Measurements from ENCODE around the gene XBP1.
"Not testable (repeated sequence)": the region's sequence is repeated elsewhere in the genome, so short reads cannot be mapped to it uniquely, and the experiment has no call there.

XBP1 gene

DNA sequence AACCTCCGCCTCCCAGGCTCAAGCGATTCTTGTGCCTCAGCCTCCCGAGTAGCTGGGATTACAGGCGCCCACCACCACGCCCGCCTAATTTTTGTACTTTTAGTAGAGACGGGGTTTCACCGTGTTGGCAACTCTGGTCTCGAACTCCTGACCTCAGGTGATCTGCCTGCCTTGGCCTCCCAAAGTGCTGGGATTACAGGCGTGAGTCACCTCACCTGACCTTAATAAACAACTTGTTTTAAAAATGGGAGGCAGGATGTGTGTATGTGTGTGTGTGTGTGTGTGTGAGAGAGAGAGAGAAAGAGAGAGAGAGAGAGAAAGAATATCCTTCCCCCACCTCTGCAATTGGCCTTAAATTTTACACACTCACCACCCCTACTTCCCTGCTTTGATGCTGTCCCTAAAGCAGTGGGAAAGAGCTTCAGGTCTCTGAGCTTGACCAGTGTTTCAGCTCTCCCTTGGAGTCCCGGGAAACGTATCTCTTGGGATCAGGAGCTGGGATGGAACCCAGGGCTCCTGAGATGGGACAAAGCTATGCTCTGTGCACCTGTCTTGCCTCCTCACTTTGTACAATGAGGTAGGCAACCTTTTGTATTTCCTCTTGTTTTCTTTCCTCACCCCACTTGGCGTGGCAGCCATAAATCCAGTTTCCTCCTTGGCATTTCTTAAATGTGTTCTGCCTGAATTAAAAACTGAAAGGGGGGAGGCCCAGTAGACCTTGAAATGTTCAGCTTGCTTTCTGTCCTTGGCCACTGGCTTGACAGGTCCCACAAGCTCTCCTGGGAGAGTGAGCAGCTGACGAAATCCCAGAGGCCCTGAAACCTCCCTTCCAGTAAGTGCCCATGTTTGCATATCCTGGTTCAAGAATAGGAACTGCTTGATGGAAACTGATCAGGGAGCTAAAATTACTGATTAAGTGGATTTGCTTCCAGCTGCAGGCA is 17.8 kb upstream of the XBP1 start:
- DNase-seq = no peak

DNA sequence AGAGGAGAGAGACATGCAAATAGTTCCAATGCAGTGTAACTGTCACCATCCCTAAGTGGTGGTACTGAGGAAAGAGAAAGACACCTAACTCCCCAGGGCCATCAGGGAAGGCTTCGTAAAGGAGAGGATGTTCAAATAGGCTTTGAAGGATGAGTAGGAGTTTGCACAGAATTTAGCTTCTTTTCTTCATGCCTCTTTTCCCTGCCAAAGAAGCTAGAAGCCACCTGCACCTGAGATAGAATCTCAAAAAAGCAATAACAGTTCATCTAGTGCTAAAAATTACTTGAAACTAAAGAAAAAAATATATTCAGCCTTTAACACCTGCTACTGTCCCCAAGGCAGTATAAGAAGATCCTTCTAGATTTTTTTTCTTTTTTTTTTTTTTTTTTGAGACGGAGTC is 16.7 kb upstream of the XBP1 start:
- DNase-seq = no peak

DNA sequence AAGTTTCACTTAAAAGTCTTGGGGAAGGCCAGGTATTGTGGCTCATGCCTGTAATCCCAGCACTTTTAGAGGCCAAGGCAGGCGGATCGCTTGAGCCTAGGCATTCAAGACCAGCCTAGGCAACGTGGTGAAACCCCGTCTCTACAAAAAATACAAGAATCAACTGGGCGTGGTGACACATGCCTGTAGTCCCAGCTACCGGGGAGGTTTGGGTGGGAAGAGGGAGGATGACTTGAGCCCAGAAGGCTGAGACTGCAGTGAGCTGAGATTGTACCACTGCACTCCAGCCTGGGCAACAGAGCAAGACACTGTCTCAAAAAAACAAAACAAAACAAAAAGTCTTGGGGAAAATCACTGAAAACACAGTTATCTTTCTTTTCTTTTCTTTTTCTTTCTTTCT is 15.4 kb upstream of the XBP1 start:
- DNase-seq = no peak

DNA sequence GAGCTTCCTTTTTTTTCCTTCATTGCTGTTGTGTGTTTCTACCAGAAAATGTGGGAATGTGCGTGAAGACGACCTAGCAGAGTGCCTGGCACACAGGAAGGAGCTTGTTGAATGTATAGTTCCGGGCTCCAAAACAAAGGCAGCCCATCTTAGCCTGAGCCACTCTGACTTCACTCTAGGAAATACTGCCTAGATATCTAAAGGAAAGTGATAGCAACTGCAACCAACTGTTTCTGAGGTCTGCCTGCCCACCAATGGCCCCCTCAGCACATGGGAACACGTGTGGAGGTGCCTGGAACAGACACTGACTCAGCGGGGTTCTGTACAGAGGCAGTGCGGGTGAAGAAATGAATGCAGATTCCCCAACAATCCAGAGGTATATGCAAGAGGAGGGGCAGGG is 14.7 kb upstream of the XBP1 start:
- peak; percentile 26 for DNase-seq

DNA sequence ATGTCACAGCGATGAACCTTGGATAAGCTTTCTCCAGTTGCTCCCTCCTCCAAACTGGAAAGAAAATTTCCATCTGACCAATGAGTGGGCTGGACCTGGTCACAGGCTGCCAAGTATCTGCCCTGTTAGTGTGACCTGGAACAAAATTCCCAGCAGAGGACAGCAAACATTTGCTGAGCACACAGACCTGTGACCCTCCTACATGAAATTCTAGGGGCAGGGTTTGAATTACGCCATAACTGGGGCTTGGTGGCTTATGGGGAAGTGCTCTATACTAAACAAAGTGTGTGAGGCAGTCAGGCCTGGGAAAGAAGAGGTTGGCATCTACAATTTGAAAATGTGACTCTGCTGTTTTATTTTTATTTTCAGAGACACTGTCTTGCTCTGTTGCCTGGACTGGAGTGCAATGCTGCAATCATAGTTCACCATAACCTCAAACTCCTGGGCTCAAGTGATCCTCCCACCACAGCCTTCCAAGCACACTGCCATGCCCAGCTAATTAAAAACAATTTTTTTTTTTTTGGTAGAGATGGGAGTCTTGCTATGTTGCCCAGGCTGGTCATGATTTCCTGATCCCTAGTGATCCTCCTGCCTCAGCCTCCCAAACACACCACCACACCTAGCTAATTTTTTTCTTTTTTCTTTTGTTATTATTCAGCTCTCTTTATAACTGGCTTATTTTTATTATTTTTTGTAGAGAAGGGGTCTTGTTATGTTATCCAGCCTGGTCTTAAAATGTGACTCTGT is 13.6 kb upstream of the XBP1 start:
- DNase-seq = peak; percentile 13

DNA sequence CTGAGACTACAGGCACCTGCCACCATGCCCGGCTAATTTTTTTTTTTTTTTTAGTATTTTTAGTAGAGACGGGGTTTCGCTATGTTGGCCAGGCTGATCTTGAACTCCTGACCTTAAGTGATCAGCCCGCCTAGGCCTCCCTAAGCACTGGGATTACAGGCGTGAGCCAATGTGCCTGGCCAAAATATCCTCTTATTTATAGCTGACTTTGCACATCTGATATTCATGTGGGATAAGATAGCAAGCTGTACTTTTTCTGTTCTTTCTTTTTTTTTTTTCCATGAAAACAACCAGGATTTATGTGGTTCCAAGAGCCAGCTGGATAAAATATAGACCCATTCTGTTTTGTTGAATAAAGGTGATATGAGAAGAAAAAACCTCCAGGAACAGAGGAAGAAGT is 12.1 kb upstream of the XBP1 start:
- DNase-seq = no peak

DNA sequence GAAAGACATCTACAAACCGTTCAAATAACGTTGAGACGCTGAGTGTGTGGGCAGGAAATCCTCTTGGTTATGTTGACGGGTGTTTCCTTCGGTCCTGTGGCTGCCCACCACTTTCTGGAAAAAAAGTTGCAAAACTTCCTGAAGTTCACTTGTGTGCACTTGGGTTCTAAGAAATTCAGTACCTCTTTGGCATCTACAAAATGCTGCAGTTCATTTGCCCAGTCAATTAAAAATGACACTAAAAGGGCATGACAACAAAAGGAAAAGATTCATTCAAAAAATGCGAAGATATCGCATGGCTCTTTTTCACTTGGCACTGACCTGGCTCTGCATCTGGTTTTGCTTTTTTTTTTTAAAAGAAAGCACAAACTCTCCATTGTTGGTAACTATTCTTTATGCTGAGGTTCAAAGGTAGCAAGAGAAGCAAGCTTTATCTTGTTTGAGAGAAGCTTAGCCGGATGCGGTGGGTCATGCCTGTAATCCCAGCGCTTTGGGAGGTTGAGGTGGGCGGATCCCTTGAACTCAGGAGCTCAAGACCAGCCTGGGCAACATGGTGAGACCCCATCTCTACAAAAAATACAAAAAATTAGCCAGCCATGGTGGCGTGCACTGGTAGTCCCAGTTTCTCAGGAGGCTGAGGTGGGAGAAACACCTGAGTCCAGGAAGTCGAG is 10.6 kb upstream of the XBP1 start:
- peak; percentile 92 for DNase-seq

DNA sequence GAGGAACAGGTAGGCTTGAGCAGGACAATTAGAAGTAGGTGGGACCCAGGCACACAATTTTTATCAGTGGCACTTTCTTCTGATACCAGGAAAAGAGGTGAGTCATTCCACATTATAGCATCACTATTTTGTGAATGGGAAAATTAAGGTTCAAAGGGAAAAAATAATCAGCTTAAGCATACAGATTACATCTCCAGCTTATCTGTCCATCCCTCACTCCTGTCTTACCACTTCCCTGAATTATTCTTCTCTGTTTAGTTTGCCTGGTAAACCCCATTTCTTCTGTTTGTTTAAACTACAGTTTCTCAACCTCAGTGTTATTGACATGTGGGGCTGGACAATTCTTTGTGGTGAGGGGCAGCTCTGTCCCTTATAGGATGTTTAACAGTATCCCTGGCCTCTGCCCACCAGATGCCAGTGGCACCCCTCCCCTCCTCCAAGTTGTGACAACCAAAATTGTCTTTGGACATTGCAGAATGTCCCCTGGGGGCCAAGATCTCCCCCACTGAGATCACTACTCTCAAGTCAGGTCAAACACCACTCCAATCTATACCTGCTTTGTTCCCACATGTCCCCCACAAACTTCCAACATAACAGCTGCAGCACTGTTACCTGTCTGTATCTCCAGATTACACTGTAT is 8.5 kb upstream of the XBP1 start:
- no peak for DNase-seq

DNA sequence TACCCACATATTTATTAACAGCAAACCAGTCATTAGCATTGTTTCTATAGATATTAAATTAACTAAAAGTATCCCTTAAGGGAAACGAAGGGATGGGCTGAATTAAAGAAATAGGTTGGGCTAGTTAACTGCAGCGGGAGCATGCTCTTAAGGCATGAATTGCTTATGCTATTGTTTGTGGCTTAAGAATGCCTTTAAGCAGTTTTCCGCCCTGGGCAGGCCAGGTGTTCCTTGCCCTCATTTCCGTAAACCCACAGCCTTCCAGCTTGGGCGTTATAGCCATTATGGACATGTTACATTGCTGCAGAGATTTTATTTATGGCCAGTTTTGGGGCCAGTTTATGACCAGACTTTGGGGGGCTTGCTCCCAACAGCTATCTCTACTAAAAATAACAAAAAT is 5.1 kb upstream of the XBP1 start:
- not testable (repeated sequence) for DNase-seq

DNA sequence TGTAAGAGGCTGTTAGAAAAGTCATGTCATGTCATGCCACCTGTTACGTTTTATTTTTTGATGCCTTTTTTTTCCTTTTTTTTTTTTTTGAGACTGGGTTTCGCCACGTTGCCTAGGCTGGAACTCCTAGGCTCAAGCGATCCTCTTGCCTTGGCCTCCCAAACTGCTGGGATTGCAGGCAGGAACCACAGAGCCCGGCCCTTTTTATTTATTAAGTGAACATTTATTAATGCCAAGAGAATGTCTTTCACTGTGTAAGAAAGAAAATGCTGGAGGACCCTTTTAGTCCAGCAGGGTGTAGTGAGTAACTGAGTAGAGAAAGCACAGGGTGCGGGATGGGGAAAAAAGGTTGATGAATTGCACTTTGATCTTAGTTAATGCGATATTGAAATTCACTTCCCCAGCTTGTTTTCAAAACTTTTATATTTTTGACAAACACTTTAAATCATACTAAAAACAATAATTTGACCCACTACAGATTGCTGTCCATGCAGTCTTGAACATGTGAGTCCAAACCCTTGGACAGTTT is 2.3 kb upstream of the XBP1 start:
- peak; percentile 30 for DNase-seq

DNA sequence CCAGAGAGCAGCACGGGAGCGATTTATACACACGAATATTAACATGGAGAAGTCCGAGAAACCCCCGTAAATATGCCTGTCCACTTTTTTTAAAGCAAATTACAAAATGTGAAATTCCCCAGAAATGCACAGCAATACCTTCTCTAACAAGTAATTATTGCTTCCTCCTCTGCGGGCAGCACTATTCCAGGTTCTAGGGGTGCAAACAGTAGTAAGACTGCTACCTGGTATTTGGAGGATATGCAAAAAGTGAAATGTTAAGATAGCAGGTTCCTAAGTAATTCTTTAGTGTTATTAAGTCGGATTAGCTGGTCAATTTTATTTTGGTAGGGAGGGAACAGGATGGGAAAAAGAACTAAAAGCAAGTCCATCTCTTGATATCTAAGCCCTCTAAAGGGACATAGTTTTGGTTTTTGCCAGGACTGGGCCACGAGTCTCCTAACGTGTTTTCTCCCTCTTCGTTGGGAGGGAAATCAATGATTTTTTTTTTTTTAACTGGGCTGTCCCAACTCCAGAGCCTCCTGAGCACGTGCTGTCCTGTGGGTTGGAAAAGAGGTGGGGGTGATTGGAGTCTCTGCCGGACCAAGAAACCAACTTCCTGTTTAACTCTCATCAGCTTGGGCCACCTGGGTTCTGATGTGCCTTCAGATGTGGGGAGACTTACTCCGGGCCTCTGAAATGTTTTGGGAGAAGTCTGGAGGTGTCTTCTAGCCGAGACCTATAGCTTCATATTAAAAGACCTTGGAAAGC is 1.7 kb upstream of the XBP1 start:
- peak; percentile 59 for DNase-seq

DNA sequence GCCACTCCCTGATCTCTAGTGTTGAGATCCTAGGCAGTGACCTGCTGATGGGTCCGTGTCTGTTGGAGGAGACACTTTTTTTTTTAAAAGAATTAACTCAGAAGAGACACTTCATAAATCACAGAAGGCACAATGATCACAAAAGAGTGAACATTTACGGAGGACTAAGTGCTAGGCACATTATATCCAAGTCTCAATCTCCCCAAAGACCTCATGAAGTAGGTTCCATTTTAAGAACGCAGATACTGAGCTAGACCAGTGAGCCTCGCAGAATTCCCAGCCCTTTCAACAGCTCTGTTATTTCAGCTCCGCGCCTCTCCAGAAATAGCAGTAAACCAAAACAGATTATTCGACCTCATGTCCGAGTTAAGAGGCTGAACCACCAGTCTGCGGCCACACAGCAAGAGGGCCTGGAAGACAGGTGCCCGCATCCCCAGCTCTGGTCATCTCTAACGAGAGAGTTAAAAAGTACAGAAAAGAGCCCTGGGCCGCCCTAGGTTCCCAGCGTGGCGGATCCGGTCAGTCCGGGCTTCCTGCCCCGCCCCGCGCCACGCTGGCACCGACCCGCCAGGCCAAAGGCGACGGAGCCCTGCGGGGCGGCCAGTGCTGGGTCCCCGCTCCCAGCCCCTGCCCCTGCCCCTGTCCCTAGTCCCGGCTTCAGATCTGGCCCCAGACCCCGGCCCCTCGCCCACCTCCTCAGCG is 612 bp downstream of the XBP1 start:
- DNase-seq = no peak

DNA sequence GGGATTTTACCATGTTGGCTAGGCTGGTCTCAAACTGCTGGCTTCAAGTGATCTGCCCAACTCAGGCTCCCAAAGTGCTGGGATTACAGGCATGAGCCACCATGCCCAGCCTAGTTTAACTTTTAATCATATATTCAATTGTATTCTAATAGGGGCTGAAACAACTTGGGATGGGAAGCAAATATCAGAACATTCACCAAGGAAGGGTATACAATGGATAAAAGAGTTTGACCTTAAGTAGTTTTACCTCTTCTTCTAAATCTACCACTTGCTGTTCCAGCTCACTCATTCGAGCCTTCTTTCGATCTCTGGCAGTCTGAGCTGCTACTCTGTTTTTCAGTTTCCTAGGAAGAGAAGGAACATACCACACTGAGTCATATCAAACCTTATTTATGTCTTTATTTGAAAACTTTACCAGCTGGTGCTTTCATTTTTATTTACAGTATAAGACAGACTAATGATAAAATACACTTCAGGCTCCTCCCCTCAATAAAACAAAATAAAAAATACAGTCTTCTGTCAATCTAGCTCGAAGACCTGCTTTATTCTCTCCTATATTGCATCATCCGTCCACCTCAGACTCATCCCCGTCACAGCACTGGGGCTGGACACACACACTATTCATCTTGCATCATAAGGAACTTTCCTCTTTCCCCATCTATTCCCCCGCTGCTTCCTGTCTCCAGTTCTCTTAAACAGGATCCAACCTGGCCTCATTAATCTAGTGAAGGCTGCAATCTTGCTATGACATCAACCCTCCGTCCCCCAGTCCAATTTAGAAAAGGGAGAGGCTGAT is 1.4 kb downstream of the XBP1 start:
- no peak for DNase-seq

DNA sequence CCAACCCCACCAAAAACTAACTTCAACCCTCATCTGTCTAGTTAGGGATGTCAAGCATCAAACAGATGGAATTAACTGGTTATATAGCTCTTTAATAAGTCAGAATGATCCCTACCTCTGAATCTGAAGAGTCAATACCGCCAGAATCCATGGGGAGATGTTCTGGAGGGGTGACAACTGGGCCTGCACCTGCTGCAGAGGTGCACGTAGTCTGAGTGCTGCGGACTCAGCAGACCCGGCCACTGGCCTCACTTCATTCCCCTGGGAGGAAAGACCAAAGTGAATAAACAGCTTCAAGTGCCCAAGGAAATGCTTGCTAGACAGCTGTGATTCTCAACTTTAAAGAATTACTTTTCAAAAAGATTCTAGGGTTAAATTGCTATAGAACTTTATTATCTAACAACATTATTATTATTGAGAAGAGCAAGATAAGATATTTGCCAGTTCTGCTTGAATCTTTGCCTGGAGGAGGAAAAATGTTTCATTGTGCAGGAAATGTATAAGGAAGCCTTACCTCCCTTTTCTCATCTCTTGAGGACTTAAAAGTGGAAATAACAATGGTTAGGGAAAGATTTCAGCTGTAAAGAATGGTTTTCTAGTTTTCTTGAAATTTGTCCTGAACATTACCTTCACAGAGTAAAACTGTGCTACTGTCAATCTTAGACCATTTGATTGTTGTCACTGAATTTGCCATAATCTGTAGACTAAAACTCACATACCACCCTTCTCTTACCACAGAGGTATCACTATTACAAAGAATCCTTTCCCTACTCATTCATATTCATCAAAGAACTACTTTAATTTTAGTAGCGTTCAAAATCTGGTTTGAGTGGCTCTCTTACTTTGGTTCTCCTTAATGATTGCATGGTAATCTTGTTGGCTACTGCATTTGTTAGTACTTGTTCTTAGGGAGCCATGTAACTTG is 4.2 kb downstream of the XBP1 start:
- DNase-seq = no peak

DNA sequence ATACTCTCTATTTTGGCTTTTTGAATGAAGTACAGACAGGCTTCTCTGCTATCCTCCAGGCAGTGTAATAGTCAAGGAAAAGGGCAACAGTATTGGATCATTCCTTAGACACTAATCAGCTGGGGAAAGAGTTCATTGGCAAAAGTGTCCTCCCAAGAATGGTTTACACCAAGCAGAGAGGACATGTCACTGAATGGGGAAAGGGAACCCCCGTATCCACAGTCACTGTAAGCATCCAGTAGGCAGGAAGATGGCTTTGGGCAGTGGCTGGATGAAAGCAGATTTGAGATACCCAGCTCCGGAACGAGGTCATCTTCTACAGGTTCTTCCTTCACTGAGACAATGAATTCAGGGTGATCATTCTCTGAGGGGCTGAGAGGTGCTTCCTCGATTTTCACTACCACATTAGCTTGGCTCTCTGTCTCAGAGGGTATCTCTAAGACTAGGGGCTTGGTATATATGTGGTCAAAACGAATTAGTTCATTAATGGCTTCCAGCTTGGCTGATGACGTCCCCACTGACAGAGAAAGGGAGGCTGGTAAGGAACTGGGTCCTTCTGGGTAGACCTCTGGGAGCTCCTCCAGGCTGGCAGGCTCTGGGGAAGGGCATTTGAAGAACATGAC is 5.2 kb downstream of the XBP1 start:
- no peak for DNase-seq

DNA sequence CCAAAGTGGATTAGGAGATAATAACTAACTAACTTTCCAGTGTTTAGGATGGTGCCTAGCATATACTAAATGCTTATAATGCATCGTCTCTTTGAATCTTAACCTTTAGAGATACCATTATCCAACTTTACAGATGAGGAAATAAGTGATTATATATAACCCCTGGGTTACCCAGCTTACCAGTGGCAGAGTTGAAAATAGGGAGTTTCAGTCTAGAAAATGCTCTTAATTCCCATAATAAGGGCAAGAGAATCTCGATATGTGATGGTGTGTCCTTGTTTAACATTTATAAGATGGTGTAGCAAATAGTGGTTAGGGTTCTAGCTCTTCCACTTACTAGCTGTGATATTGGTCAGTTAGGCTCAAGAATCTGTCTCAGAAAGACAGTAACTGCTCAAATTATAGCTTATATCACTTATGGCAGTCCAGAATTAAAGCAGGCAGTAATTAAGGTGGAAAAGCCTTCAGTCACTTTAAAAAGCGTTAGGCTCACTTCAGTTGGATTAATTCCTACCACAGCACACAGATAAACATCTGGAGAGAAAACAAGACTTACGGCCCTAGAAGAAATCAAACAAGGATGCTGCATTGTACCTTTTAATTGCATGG is 6.3 kb downstream of the XBP1 start:
- no peak for DNase-seq

DNA sequence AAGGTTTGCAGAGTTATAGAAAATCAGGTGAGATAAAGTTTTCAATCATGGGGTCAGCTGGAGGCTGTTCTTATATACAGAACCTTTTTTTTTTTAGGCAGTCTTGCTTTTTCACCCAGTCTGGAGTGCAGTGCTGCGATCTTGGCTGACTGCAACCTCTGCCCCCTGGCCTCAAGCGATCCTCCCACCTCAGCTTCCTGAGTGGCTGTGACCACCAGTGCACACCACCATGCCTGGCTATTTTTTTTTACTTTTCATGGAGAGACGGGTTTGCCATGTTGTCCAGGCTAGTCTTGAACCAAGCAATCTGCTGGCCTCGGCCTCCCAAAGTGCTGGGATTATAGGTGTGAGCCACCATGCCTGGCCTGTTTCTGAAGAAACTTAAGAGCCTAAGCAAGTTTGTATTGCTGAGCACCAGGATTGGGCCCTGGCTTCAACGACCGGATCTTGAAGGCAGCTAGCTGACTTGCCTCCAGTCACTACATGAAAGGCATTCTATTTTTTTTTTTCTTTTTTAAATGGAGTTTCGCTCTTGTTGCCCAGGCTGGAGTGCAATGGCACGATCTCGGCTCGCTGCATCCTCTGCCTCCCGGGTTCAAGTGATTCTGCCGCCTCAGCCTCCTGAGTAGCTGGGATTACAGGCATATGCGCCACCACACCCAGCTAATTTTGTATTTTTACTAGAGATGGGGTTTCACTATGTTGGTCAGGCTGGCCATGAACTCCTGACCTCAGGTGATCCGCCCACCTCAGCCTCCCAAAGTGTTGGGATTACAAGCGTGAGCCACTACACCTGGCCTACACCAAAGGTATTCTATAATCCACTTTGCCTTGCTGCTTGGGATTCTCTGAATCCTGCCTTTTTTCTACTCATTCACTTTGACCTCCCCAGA is 7.6 kb downstream of the XBP1 start:
- no peak for DNase-seq
